Heart right ventricle (tissue), 16 donors: Measurements from ENCODE around the gene NUP50. TPM values are rescaled to one million over a fixed set of nuclear protein-coding genes. Genes with fewer than 3 reads are reported as not detected.

ENCODE experiments used
- ATAC-seq, 8 donors: fragments of 200-7000 bp; cut with Tn5 transposase; one replicate each; pipeline ENCODE4 v1.9.1; 2020; ENCODE audit warnings: mild to moderate bottlenecking in 8 of 8, moderate library complexity in 8 of 8, moderate number of reproducible peaks in 1 of 8
- DNase-seq, 2 donors: peaks; one replicate each; pipeline ENCODE4 v3.0.0-alpha.2; 2020
- H3K27ac ChIP-seq, 10 donors: fragments of 200-600 bp; sonication (generic) in 2 of 10; one replicate each; pipeline versions ENCODE4 v1.5.0 to v1.8.0; 2020 to 2022; ENCODE audit warnings: mild to moderate bottlenecking in 3 of 10
- H3K27me3 ChIP-seq, 7 donors: fragments of 200-600 bp; one replicate each; pipeline ENCODE4 v1.8.0; 2021 to 2022; ENCODE audit warnings: mild to moderate bottlenecking in 2 of 7
- H3K36me3 ChIP-seq, 9 donors: fragments of 200-600 bp; sonication (generic) in 1 of 9; one replicate each; pipeline versions ENCODE4 v1.5.0 to v1.8.0; 2020 to 2022; ENCODE audit warnings: mild to moderate bottlenecking in 2 of 9
- H3K4me1 ChIP-seq, 9 donors: fragments of 200-600 bp; sonication (generic) in 1 of 9; one replicate each; pipeline versions ENCODE4 v1.5.0 to v1.8.0; 2020 to 2022; ENCODE audit warnings: mild to moderate bottlenecking in 4 of 9
- H3K4me3 ChIP-seq, 10 donors: fragments of 200-600 bp; sonication (generic) in 2 of 10; one replicate each; pipeline versions ENCODE4 v1.5.0 to v1.8.0; 2020 to 2022; ENCODE audit warnings: mild to moderate bottlenecking in 7 of 10, moderate library complexity in 2 of 10
- H3K9me3 ChIP-seq, 11 donors: fragments of 200-600 bp in 10 of 11; sonication (generic) in 2 of 11; one replicate each; pipeline versions ENCODE4 v1.5.0 to v1.8.0; 2013 to 2022; ENCODE audit warnings: mild to moderate bottlenecking in 2 of 11, control low read depth in 1 of 11, moderate library complexity in 1 of 11
- CTCF ChIP-seq, 9 donors: fragments of 200-600 bp; sonication (generic) in 2 of 9; IDR thresholded peaks; one replicate each; pipeline versions ENCODE4 v1.5.0 to v1.8.0; 2021 to 2022; ENCODE audit warnings: antibody characterized with exemption in 9 of 9, mild to moderate bottlenecking in 5 of 9, moderate library complexity in 1 of 9
- WGBS, 2 donors: extraction: QIAGEN DNeasy Blood & Tissue Kit; methylation state at CpG; one replicate each; pipeline ENCODE4 v1.1.7; 2013; ENCODE audit warnings: inconsistent platforms in 1 of 2; 5-methylcytosine and 5-hydroxymethylcytosine counted together
- intact Hi-C, 10 donors: fragments of 100-400 bp; cut with DNase I; formaldehyde crosslinking; loops; one replicate each; pipeline versions ENCODE4 v1.11.1 to v1.14.2; 2022
- long read RNA-seq, 3 donors: library from polyadenylated mRNA; unstranded; transcript quantifications; one replicate each; pipeline ENCODE4 v2.0.0, GENCODE V29; 2020 to 2021
- polyA plus RNA-seq, 2 donors: library from polyadenylated mRNA; stranded (reverse); fragments of 200-250 nt; gene quantifications; one replicate each; pipeline ENCODE4 v1.2.3, GENCODE V29; 2013
- total RNA-seq, 10 donors: library from RNA; stranded (reverse); fragmentation: NEBNext Ultra II Directional in 3 of 10; extraction: Animal tissue kit (Norgen Biotek cat#: 25700) in 3 of 10; gene quantifications; one replicate each; pipeline versions ENCODE4 v1.2.1 to v1.2.4, GENCODE V29; 2021 to 2023
- donor health status: Arrhythmogenic right ventricular cardiomyopathy.
- donor health status: ischemic (EF 13 %, LVEDD 7.1; RV severe dilation, severe dysfunction).
- donor health status: healthy with polysubstance abuse.
- donor health status: DM: no; HTN: yes; CAD: no.
- donor health status: DM: no; HTN: no; CAD: no.
- donor health status: ischemic (EF 25% LVEDD 6.9; RV normal size, moderate dysfunction).
- donor health status: ischemic (EF 25% LVEDD 5.7; RV mildly dilated, moderate dysfunction).
- donor health status: healthy.
- donor health status: DM: yes; HTN: yes; CAD: no.
- donor health status: Ischemic cardiomyopathy.
- donor health status: ischemic (EF 35%, LVEDD 5.7; RV mildly dilated, moderate dysfunction).
- donor health status: nonischemic (EF 11% LVEDD 7.7; RV severe dilation, severe dysfunction).
- donor health status: DM: yes; HTN: yes; CAD: no.
- donor health status: PGD.
- donor health status: ischemic (EF 29% LVEDD 5.4; RV normal size, mild dysfunction).
- donor health status: nonischemic (EF 23%, LVEDD 6.1; RV moderate dilation, normal function).

The NUP50 gene
- total RNA-seq (10 to 100 TPM; 10.7 to 21.2 (median 15.3) TPM), polyA plus RNA-seq (10 to 100 TPM in 1 of 2 donors, 1 to 10 TPM in 1; 5.7 to 11.4 TPM)
- long read RNA-seq, donor 1, full-length matches to known transcripts = 25 of 32 reads
- long read RNA-seq, donor 1, partial matches to known transcripts = 2 of 32 reads
- long read RNA-seq, donor 1, other reads (novel, unspliced or antisense) = 5 of 32 reads
- long read RNA-seq, donor 2, full-length matches to known transcripts = 18 of 22 reads
- long read RNA-seq, donor 2, partial matches to known transcripts = 0 of 22 reads
- long read RNA-seq, donor 2, other reads (novel, unspliced or antisense) = 4 of 22 reads
- long read RNA-seq, donor 3, full-length matches to known transcripts = 33 of 48 reads
- long read RNA-seq, donor 3, partial matches to known transcripts = 2 of 48 reads
- long read RNA-seq, donor 3, other reads (novel, unspliced or antisense) = 13 of 48 reads

- Histone ChIP-seq H3K36me3 (peaks cover 0 to 23% (median 7%) of the 10 kb centered on the region in 9 donors), H3K4me3 (peak within 1 kb of the TSS; percentile 69 to 96 (median 87)), H3K4me1 (peaks cover 0 to 60% (median 25%) of the 10 kb centered on the region in 9 donors), H3K27me3 (no peaks in the 10 kb centered on the region), H3K9me3 (no peaks in the 10 kb centered on the region), H3K27ac (peak within 1 kb of the TSS; percentile 60 to 95 (median 88))
- 0 to 1% methylated on average over 96 to 100 of the region's 100 CpGs for WGBS, 2 donors
- DNase-seq (peak; percentile 94 to 97), ATAC-seq (peak; percentile 94 to 98 (median 97))
- intact Hi-C loops = no loop called here
- peak in 5 of 9 donors; percentile 4 to 37 (median 11) for TF ChIP-seq CTCF (IDR thresholded peaks at IDR 0.05)
Measured at GRCh38 chr22:45163451-45164269, at the start of gene NUP50. NUP50 (plus strand) TSS chr22:45163925; CDS start chr22:45168178, 4,253 bp downstream.

- H3K36me3 ChIP-seq = no peaks in the 10 kb centered on the region
- no peak overlapping the region for H3K27ac ChIP-seq
- ATAC-seq (no peak), DNase-seq (no peak)
- no peak overlapping the region for H3K4me3 ChIP-seq
- peaks cover 0 to 38% (median 26%) of the 10 kb centered on the region in 7 donors for H3K27me3 ChIP-seq
- H3K4me1 ChIP-seq = no peaks in the 10 kb centered on the region
- H3K9me3 ChIP-seq = peaks cover 0 to 5% (median 0%) of the 10 kb centered on the region in 11 donors
- no peak for TF ChIP-seq CTCF (IDR thresholded peaks at IDR 0.05)
- intact Hi-C loops = no loop called here
- WGBS, 2 donors = 89 to 91% methylated on average over 9 of the region's 9 CpGs
Measured at GRCh38 chr22:45120440-45120839, 43.3 kb upstream of the NUP50 start.

GRCh38 chr22:45120931-45121330 lies 42.8 kb upstream of the NUP50 start:
- Histone ChIP-seq H3K36me3 (no peaks in the 10 kb centered on the region), H3K4me1 (no peaks in the 10 kb centered on the region), H3K4me3 (no peak overlapping the region), H3K27me3 (peaks cover 0 to 36% (median 28%) of the 10 kb centered on the region in 7 donors), H3K27ac (no peak overlapping the region), H3K9me3 (peaks cover 0 to 5% (median 0%) of the 10 kb centered on the region in 11 donors)
- 71 to 74% methylated on average over 8 of the region's 8 CpGs for WGBS, 2 donors
- TF ChIP-seq CTCF (IDR thresholded peaks at IDR 0.05) = no peak
- ATAC-seq (no peak), DNase-seq (no peak)
- intact Hi-C loops = no loop called here

GRCh38 chr22:45124176-45124847 lies 39.4 kb upstream of the NUP50 start:
- intact Hi-C loops = no loop called here
- 52 to 59% methylated on average over 10 of the region's 10 CpGs for WGBS, 2 donors
- no peak for TF ChIP-seq CTCF (IDR thresholded peaks at IDR 0.05)

More at GRCh38 chr22:45124176-45124847, 39.4 kb upstream of the NUP50 start:
- ATAC-seq (no peak), DNase-seq (no peak)
- H3K36me3 ChIP-seq = no peaks in the 10 kb centered on the region
- H3K27me3 ChIP-seq = peaks cover 0 to 46% (median 33%) of the 10 kb centered on the region in 7 donors
- no peak overlapping the region for H3K4me3 ChIP-seq
- no peaks in the 10 kb centered on the region for H3K9me3 ChIP-seq
- peaks cover 0 to 2% (median 0%) of the 10 kb centered on the region in 9 donors for H3K4me1 ChIP-seq
- H3K27ac ChIP-seq = no peak overlapping the region
